SK-MEL-5 (cell line): ENCODE results near the gene VWA8. TPM values are rescaled to one million over a fixed set of nuclear protein-coding genes. Genes with fewer than 3 reads are reported as not detected.
A peak's percentile ranks its signal among the peaks of the same experiment; 100 is the strongest.
"Not testable (repeated sequence)": the region's sequence is repeated elsewhere in the genome, so short reads cannot be mapped to it uniquely, and the experiment has no call there.

Experiments
- DNase-seq: peaks from one replicate; pipeline ENCODE4 v3.0.0-alpha.2; 2016; ENCODE audit warnings: low read depth, low spot score
- in situ Hi-C: cut with HindIII; loops from 2 replicates; pipeline ENCODE4 v1.10.0; 2016; ENCODE audit warnings: low sequenced_read_pairs, high pct_unique_total_duplicates, low pct_unique_long_range_greater_than_20kb
- small RNA-seq, 2 experiments: library from RNA; depleted of rRNA; stranded (forward); fragments of <200 nt; gene quantifications; one replicate each; pipeline ENCODE3, GENCODE V24; 2014
- total RNA-seq: library from RNA; depleted of rRNA; stranded (reverse); fragments of >200 nt; shearing (Covaris generic); gene quantifications from 2 replicates; pipeline ENCODE4 v1.2.3, GENCODE V29; 2014; rRNA removed

The VWA8 gene
- total RNA-seq, 1 experiment from 2014 or later = 20.3 TPM

GRCh38 chr13:41542281-41542680 is 418.6 kb downstream of the VWA8 start:
- DNase-seq = no peak
- in situ Hi-C loops = no loop called here

- DNase-seq = no peak
- in situ Hi-C loops = no loop called here
These were observed 419.6 kb downstream of the VWA8 start for GRCh38 chr13:41541142-41541938.

- in situ Hi-C loops, DNase-seq: not testable (repeated sequence)
These were observed 420.7 kb downstream of the VWA8 start for GRCh38 chr13:41540240-41540639.

GRCh38 chr13:41533266-41534052 is 427.4 kb downstream of the VWA8 start:
- in situ Hi-C loops = no loop called here
- peak; percentile 3 for DNase-seq

GRCh38 chr13:41528021-41528420 is 432.9 kb downstream of the VWA8 start:
- in situ Hi-C loops = no loop called here
- DNase-seq = no peak

- no peak for DNase-seq
- in situ Hi-C loops = no loop called here
These were observed 440.0 kb downstream of the VWA8 start for GRCh38 chr13:41520660-41521630.

- in situ Hi-C loops = no loop called here
- no peak for DNase-seq
These were observed 440.8 kb downstream of the VWA8 start for GRCh38 chr13:41520016-41520659.

Small RNAs within 50 kb of the gene (small RNA-seq; reads per million reads assigned to genes)
- 0 to 1.1 reads per million in 2 experiments for gene RN7SL515P
- 0 reads per million in 2 experiments for gene RNU6-74P
- gene RPS28P8 = 0 reads per million in 2 experiments

Other genes starting within 250 kb of the VWA8 start
- gene DGKH, start 87.5 kb upstream of the VWA8 start, total RNA-seq = 3.5 and 4.2 TPM in 2 replicates